Stimulated activated CD8-positive, alpha-beta memory T cell treated with anti-CD3 and anti-CD28 coated beads, Interleukin-15, amount 100 ng/mL, for 48 hours (primary cell): ENCODE data around the gene CPZ.
"Not testable (repeated sequence)": the region's sequence is repeated elsewhere in the genome, so short reads cannot be mapped to it uniquely, and the experiment has no call there.

Experiments
- DNase-seq, 2 donors: peaks; one replicate each; pipeline ENCODE4 v3.0.0-alpha.2; 2020; ENCODE audit warnings: low read depth in 2 of 2

CPZ gene

GRCh38 chr4:8609824-8610350 is 17.3 kb downstream of the CPZ start:
- DNase-seq, result no peak

- DNase-seq, result no peak
Observed at GRCh38 chr4:8610858-8611616, 18.5 kb downstream of the CPZ start.

GRCh38 chr4:8612646-8613045 is 20.1 kb downstream of the CPZ start:
- no peak for DNase-seq

- no peak for DNase-seq
Observed at GRCh38 chr4:8613421-8614364, 21.1 kb downstream of the CPZ start.

GRCh38 chr4:8614365-8615193 is 22.0 kb downstream of the CPZ start:
- no peak for DNase-seq

GRCh38 chr4:8615366-8615765 is 22.8 kb downstream of the CPZ start:
- DNase-seq, result no peak

GRCh38 chr4:8615921-8616787 is 23.6 kb downstream of the CPZ start:
- DNase-seq, result no peak

- no peak for DNase-seq
Observed at GRCh38 chr4:8616831-8617230, 24.3 kb downstream of the CPZ start.

- no peak for DNase-seq
Observed at GRCh38 chr4:8617486-8618040, 25.0 kb downstream of the CPZ start.

GRCh38 chr4:8618421-8618820 is 25.9 kb downstream of the CPZ start:
- no peak for DNase-seq

GRCh38 chr4:8618961-8619720 is 26.6 kb downstream of the CPZ start:
- DNase-seq, result no peak

- DNase-seq, result not testable (repeated sequence)
Observed at GRCh38 chr4:8621135-8621534, 28.6 kb downstream of the CPZ start.

GRCh38 chr4:8624601-8625272 is 32.2 kb downstream of the CPZ start:
- DNase-seq, result not testable (repeated sequence)

- DNase-seq, result not testable (repeated sequence)
Observed at GRCh38 chr4:8630240-8630905, 37.8 kb downstream of the CPZ start.

GRCh38 chr4:8631896-8632295 is 39.3 kb downstream of the CPZ start:
- not testable (repeated sequence) for DNase-seq

GRCh38 chr4:8634773-8635172 is 42.2 kb downstream of the CPZ start:
- not testable (repeated sequence) for DNase-seq

GRCh38 chr4:8635897-8636554 is 43.5 kb downstream of the CPZ start:
- not testable (repeated sequence) for DNase-seq

- DNase-seq, result no peak
Observed at GRCh38 chr4:8637456-8637984, 45.0 kb downstream of the CPZ start.
